NCI-H82 (cell line): Measurements from ENCODE around the gene ACSF3.

Experiments used
- DNase-seq: peaks from one replicate; lab custom pipeline; 2025; lab: John Stamatoyannopoulos, UW

Gene ACSF3

DNA sequence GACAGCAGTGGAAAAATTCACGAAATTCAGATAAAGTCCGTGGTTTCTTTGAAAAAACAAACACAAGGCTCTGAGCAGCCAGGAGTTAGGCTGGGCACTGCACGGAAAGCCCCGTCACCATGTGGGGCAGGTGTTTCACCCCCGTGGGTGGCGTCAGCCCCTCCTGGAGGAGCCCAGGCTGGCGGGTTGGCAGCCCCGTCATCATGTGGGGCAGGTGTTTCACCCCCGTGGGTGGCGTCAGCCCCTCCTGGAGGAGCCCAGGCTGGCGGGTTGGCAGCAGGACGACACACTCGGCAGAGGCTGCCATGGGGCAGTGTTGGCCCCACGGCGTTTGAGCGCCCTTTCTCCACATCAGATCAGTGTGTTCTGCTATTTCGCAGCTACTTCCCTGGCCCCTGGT, 38.1 kb downstream of the ACSF3 start:
- DNase-seq = no peak

DNA sequence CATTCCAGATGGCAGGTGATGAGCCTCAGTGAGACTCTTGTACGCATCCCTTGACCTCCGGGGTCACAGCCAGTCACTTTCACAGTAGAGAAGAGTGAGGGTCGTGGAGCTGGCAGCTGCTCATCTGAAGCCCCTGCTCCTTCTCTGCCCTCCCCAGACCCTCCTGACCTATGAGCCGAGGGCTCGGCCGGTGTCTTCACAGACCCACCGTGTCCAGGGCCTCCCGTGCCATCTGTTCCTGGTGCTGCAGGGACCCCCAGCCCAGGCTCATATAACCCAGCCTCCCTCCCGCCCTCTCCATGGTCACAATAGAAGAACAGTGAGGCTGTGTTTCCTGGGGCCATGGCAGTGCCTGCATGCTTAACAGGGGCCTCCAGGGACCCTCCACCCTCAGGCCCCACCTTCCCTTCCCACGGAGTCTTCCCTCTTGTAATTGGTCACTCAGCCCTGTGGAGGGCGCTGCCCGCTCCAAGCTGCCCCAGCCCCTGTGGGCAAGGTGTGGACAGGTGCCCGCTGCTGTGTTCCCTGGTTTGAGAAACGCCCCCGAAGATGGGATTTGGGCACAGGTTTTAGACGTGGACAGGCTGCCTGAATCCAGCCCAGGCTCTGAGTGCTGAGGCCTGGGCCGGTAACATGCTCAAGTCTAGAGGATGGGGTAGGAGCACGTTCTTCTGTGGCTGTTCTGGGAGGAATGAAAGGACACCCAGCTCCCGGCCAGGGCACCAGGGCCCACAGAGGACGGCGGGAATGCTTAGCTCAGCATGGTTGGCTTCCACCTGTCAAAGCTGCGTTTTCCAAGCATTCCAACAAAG, 38.7 kb downstream of the ACSF3 start:
- DNase-seq = no peak

DNA sequence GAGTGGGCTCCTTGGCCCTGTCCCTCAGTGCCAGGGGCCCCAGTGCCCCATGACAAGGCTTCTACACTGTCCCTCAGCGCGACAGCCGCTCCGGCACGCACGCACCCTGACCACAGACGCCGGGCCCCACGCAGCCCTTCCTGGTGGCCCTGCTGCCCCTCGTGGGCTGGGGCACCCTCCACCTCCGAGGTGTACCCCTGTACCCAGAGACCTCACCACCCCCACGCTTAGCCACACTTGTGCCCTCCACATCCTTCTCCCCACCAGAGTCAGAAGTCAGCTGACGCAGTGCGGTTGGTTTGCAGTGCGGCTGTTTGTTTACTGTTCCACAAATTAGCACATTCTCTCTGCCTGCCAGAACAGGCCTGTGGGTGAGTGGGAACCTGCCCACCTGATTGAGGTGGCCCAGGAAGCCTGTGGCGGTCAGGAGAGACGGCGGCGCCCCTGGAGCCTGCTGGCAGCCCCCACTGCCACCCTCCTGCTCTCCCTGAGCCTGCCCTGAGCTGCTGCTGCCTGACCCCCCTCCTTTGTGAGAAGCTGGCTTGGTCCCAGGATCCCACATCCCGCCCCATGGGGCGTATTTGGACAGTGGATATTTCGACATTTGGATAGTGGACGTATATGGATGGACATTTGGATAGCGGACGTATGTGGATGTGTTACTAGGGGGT, 39.9 kb downstream of the ACSF3 start:
- no peak for DNase-seq

GRCh38 chr16:89134269-89134668, 40.6 kb downstream of the ACSF3 start:
- no peak for DNase-seq

DNA sequence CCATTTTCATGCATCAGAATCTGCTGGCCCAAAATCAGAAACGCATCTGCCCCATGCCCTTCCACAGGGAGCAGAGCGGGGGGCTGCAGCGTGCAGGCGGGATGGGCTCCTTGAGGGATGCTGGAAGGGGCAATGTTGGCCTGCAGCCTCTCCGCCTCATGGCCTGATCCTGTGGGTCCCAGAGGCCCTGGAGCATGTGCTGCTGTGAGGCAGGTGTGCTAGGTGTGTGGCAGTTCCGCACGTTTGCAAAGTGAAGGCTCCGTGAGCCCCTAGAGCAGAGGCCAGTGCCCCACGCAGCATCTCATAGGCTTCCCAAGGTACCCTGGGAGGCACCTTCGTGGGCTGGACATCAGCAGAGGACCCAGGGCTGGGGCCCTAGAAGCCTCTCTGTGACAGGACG, 41.5 kb downstream of the ACSF3 start:
- no peak for DNase-seq

DNA sequence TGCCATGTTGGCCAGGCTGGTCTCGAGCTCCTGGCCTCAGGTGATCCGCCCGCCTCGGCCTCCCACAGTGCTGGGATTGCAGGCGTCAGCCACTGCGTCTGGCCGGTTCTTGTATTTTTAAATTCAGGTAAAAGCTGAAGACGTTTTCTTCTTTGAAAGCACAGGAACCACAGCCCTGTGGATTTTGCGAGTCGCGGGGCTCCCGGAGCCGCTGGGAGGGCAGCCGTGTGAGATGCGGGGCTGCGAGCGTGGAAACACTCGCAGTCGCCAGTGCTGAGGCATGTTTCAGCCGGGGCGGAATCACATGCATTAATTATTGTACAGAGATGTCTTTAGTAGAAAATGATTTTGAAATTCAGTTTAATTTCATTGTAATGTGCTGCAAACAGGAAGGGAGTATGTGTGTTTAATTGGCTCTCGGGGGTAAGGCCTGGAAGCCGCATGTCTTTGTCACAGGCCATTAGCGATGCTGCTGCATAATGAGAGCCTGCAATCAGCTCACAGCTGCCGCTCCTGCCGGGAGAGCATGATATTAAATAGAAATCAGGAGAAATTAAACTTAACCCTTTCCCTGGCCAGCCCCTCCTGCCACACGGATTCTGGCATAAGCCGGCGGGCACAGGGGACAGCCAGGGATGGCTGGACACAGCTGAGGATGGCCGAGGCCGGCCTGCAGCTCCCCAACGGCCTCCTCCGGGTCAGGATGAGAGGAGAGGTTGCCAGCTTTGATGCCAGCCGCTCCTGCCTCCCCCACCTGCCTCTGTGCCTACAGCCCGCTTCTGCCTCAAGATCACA, 42.5 kb downstream of the ACSF3 start:
- DNase-seq = no peak

- no peak for DNase-seq
Observed at GRCh38 chr16:89136931-89137330, 43.3 kb downstream of the ACSF3 start.

- no peak for DNase-seq
Observed at GRCh38 chr16:89137666-89138512, 44.2 kb downstream of the ACSF3 start.

DNA sequence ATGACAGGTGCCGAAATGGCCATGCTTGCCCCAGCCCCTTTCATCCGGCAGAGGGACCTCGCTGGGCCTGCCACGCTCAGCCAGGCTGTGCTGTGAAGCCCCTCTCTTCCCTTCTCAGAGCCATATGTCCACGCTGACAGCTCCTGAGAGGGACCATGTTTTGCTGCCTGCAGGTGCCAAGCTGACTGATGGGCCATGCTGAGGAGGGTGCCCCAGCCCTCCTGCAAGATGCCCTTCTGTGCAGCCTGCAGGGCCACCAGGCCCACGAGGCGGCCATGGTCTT, 44.8 kb downstream of the ACSF3 start:
- no peak for DNase-seq

DNA sequence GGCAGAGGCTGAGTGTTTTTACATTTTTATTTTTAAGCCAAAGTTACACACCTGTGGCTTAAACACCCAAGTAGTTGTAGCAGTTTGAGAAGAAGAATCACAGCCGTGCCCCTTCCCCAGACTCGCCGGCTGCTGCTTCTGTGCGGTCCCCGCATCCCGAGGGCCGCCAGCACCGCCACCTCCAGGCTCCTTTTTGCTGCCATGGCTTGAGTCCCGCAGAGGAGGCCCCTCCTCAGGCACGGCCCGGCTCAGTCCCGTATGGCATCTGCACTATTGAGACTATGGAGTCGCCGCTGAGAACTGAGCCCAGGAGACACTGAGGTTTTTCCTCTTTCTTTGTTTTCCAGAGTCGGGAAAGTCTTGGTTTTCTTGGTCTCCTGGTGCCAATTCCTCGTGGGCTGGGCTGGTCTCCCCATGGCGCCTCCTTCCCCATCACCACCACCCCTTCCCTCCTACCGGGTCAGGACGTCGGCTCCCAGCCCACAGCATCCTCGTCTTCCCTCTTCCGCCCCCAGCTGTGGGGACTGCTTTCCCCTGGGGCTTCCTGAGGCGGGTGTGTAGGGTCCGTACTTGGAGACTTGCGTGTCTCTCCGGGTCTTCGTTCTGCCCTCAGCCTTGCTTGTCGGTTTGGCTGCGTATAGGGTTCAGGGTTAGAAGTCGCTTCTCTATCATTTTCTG, 45.3 kb downstream of the ACSF3 start:
- DNase-seq = no peak

GRCh38 chr16:89139907-89140361, 46.3 kb downstream of the ACSF3 start:
- DNase-seq = no peak

DNA sequence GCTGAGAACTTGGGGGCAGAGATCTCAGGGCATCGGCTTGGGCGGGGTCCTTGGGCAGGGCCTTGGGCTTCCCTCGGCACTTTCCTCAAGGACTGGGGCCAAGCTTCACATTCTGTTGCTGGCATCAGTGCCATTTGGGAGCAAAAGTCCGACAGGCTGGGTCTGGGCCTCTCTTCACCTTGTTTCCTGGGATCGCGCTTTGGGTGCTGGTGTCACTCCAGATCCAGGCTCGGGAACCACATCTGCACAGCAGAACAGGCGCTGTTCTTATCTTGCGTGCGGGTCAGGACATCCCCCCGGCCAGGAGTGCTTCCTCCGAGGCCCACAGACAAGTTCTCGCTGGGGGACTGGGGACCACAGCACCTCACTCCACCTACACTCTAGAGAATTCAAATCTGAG, 46.7 kb downstream of the ACSF3 start:
- no peak for DNase-seq

- DNase-seq = no peak
Observed at GRCh38 chr16:89140981-89141883, 47.6 kb downstream of the ACSF3 start.

GRCh38 chr16:89141884-89142267, 48.2 kb downstream of the ACSF3 start:
- no peak for DNase-seq

GRCh38 chr16:89142474-89143195, 49.0 kb downstream of the ACSF3 start:
- DNase-seq = no peak

DNA sequence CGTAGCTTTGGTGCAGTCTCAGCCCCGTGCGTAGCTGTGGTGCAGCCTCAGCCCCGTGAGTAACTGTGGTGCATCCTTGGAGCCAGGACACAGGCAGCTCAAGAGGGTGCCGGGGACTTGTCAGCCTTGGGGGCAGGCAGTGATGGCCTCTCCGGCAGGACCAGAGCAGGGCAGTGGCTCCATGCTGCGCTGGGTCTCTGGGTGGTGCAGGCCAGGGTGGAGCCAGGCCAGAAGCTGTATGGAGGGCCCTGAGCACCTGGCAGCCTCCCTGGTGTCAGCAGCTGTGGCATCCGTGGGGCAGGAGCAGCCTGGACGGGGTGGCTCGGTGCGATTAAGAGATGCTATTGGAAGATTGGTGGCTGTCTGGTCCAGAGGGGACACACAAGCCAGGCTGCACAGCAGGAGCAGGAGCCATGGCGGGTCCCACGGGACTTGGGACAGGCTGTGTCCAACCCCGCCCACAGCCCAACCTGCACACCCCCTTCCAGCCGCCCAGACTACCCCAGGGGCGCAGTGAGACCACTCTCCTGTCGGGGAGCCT, 49.6 kb downstream of the ACSF3 start:
- no peak for DNase-seq

DNA sequence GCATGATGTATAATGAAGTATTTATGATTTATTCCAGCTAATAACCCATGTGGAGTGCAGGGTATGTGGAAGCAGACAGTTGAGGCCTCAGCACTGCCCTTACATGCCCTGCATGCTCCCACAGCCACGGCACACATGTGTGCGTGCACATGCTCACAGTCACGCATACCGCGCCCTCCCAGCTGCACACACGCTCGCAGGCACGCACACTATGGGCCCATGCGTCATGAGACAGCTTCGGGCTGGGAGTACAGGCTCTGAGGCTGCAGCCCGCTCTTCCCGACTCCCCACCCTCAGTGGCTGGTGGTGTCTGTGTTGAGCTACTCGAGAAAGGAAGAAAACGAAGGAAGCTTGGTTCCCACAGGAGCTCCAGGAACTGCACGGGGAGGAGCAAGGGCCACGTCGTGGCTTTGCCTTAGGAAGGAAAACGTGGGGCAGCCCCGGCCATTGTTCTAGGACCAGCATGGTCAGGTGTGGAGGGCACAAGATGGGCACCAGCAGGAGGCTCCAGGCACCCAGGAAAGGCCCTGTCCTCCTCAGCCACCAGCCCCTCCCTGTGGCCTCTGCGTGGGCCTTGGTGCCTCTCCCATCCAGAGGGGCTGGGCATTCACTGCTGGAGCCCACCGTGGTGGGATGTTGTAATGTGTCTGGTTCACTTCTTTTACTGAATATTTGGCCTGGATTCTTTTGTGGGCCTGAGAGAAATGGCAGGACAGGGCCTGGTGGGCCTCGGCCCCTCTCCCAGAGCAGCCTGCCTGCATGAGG, 50.4 kb downstream of the ACSF3 start:
- DNase-seq = no peak

GRCh38 chr16:89144681-89145080, 51.0 kb downstream of the ACSF3 start:
- DNase-seq = no peak
